ENCODE results near the gene LTBP3. TPM values are rescaled to one million over a fixed set of nuclear protein-coding genes. Genes with fewer than 3 reads are reported as not detected.
A peak's percentile ranks its signal among the peaks of the same experiment; 100 is the strongest.
"Not testable (repeated sequence)": the region's sequence is repeated elsewhere in the genome, so short reads cannot be mapped to it uniquely, and the experiment has no call there.

LTBP3 gene
- total and polyA plus RNA-seq, 2 donors from 2014 or later = 61.6 to 165 TPM

DNA sequence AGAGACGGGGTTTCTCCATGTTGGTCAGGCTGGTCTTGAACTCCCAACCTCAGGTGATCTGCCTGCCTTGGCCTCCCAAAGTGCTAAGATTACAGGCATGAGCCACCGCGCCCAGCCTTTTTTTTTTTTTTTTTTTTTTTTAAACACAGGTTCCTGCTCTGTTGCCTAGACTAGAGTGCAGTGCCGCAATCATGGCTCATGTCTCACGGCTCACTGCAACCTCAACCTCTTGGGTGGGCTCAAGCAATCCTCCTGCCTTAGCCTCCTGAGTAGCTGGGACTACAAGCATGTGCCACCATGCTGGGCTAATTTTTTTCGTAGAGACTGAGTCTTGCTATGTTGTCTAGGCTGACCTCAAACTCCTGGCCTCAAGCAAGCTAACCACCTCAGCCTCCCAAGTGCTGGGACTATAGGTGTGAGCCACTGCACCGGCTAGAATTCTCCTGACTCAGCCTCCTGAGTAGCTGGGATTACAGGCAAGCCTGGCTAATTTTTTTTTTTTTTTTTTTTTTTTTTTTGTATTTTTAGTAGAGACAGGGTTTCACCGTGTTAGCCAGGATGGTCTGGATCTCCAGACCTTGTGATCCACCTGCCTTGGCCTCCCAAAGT lies 39.1 kb downstream of the LTBP3 start:
- H3K4me1 ChIP-seq (ENCODE audit: control insufficient read depth in 2 of 3, insufficient read depth in 2 of 3, low read depth in 1 of 3, low read length in 3 of 3); H3K4me3 ChIP-seq (ENCODE audit: low read length in 3 of 3); H3K36me3 ChIP-seq (ENCODE audit: control insufficient read depth in 2 of 3, insufficient read depth in 3 of 3, low read length in 3 of 3); DNase-seq; H3K27ac ChIP-seq (ENCODE audit: low read depth in 2 of 2, low read length in 2 of 2); FAIRE-seq; intact Hi-C loops (cut with DNase I); H3K9ac ChIP-seq (ENCODE audit: low read length in 3 of 3); H3K9me3 ChIP-seq (ENCODE audit: control insufficient read depth in 2 of 3, insufficient read depth in 1 of 3, low read length in 3 of 3); H3K27me3 ChIP-seq (ENCODE audit: control insufficient read depth, insufficient read depth, low read length): not testable (repeated sequence)

- no peak overlapping the region for H3K9ac ChIP-seq (ENCODE audit: low read length in 3 of 3)
- FAIRE-seq = no peak
- no peaks in the 10 kb centered on the region for H3K36me3 ChIP-seq (ENCODE audit: control insufficient read depth in 2 of 3, insufficient read depth in 3 of 3, low read length in 3 of 3)
- no peak overlapping the region for H3K27ac ChIP-seq (ENCODE audit: low read depth in 2 of 2, low read length in 2 of 2)
- DNase-seq = no peak
- no peaks in the 10 kb centered on the region for H3K9me3 ChIP-seq (ENCODE audit: control insufficient read depth in 2 of 3, insufficient read depth in 1 of 3, low read length in 3 of 3)
- H3K27me3 ChIP-seq (ENCODE audit: control insufficient read depth, insufficient read depth, low read length) = no peaks in the 10 kb centered on the region
- no peaks in the 10 kb centered on the region for H3K4me1 ChIP-seq (ENCODE audit: control insufficient read depth in 2 of 3, insufficient read depth in 2 of 3, low read depth in 1 of 3, low read length in 3 of 3)
- H3K4me3 ChIP-seq (ENCODE audit: low read length in 3 of 3) = no peak overlapping the region
- no peak for TF ChIP-seq CTCF (IDR thresholded peaks at IDR 0.05; ENCODE audit: borderline replicate concordance, extremely low read depth, insufficient read depth)
- intact Hi-C loops (cut with DNase I) = no loop called here
These were observed 41.8 kb downstream of the LTBP3 start for GRCh38 chr11:65516135-65516968.

DNA sequence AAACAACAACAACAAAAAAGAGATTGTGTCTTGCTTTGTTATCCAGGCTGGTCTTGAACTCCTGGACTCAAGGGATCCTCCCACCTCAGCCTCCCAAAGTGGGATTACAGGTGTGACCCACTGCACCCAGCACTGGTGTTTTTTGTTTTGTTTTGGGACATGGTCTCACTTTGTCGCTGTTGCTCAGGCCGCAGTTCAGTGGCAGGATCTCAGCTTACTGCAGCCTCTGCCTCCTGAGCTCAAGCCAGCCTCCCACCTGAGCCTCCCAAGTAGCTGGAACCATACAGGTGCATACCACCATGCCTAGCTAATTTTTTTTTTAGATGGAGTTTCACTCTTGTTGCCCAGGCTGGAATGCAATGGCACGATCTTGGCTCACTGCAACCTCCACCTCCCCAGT lies 45.8 kb downstream of the LTBP3 start:
- H3K9me3 ChIP-seq (ENCODE audit: control insufficient read depth in 2 of 3, insufficient read depth in 1 of 3, low read length in 3 of 3); FAIRE-seq; H3K36me3 ChIP-seq (ENCODE audit: control insufficient read depth in 2 of 3, insufficient read depth in 3 of 3, low read length in 3 of 3); H3K4me1 ChIP-seq (ENCODE audit: control insufficient read depth in 2 of 3, insufficient read depth in 2 of 3, low read depth in 1 of 3, low read length in 3 of 3); H3K27me3 ChIP-seq (ENCODE audit: control insufficient read depth, insufficient read depth, low read length); H3K4me3 ChIP-seq (ENCODE audit: low read length in 3 of 3); H3K27ac ChIP-seq (ENCODE audit: low read depth in 2 of 2, low read length in 2 of 2); intact Hi-C loops (cut with DNase I); H3K9ac ChIP-seq (ENCODE audit: low read length in 3 of 3): not testable (repeated sequence)
- peak in 1 of 5 donors; percentile 51 for DNase-seq

DNA sequence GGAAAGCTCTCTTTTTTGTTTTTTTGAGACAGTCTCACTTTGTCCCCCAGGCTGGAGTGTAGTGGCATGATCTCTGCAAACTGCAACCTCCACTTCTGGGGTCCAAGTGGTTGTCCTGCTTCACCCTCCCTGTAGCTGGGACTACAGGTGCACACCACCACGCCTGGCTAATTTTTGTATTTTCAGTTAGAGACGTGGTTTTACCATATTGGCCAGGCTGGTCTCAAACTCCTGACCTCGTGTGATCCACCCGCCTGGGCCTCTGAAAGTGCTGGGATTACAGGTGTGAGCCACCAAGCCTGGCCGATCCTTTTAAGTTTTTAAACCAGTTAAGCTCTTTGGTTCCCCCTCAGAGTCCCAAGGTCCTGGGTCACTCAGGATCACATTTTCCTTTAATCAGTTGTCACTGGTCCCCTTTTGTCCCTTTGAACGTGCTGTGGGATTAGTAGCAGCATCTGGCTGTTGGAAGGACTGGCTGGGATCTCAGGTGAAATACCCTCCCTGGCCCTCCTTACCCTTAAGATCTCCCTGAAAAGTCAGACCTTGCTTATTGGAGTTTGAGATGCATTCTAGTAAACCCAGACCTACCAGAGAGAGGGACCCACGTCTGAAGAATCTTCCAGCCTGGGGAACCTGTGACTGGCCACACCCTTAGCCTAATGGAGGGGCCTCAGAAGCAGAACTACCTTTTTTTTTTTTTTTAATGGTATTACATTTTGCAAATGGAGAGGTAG lies 51.2 kb downstream of the LTBP3 start:
- no peak for FAIRE-seq
- Histone ChIP-seq H3K36me3 (ENCODE audit: control insufficient read depth in 2 of 3, insufficient read depth in 3 of 3, low read length in 3 of 3) (peaks cover 34 to 46% (median 37%) of the 10 kb centered on the region in 3 donors), H3K27ac (ENCODE audit: low read depth in 2 of 2, low read length in 2 of 2) (peak overlapping the region; percentile 99), H3K9me3 (ENCODE audit: control insufficient read depth in 2 of 3, insufficient read depth in 1 of 3, low read length in 3 of 3) (no peaks in the 10 kb centered on the region), H3K9ac (ENCODE audit: low read length in 3 of 3) (peak overlapping the region in 2 of 3 donors; percentile 84 to 100), H3K4me3 (ENCODE audit: low read length in 3 of 3) (peak overlapping the region in 2 of 3 donors; percentile 22 to 93), H3K27me3 (ENCODE audit: control insufficient read depth, insufficient read depth, low read length) (no peaks in the 10 kb centered on the region), H3K4me1 (ENCODE audit: control insufficient read depth in 2 of 3, insufficient read depth in 2 of 3, low read depth in 1 of 3, low read length in 3 of 3) (peaks cover 0 to 10% (median 6%) of the 10 kb centered on the region in 3 donors)
- intact Hi-C loops (cut with DNase I) = loop anchor here (5.0 kb wide), 1 partner anchor 90 kb away; no protein-coding TSS in a partner anchor
- no peak for TF ChIP-seq CTCF (IDR thresholded peaks at IDR 0.05; ENCODE audit: borderline replicate concordance, extremely low read depth, insufficient read depth)
- DNase-seq = peak in 4 of 5 donors; percentile 65 to 91 (median 80)

All from kidney (tissue), 14 donors.